IPS DF 6.9 (cell line): ENCODE measurements around the gene IDH2.

Experiments
- DNase-seq: peaks from one replicate; pipeline ENCODE4 v3.0.0-alpha.2; 2013; ENCODE audit warnings: low read depth, low spot score
- H3K27ac ChIP-seq: one replicate; pipeline ENCODE4 v1.5.1; 2013; ENCODE audit warnings: low read length, control low read depth
- H3K27me3 ChIP-seq: 2 replicates; pipeline ENCODE4 v1.6.1; 2013; ENCODE audit warnings: mild to moderate bottlenecking, low read length; ENCODE audit not compliant: control insufficient read depth, insufficient read depth
- H3K36me3 ChIP-seq: 2 replicates; pipeline ENCODE4 v1.6.1; 2013; ENCODE audit warnings: low read length; ENCODE audit not compliant: control insufficient read depth, insufficient read depth
- H3K4me1 ChIP-seq: 2 replicates; pipeline ENCODE4 v1.6.1; 2013; ENCODE audit warnings: low read length; ENCODE audit not compliant: control insufficient read depth, insufficient read depth
- H3K4me3 ChIP-seq: 2 replicates; pipeline ENCODE4 v1.5.1; 2013; ENCODE audit warnings: mild to moderate bottlenecking, low read length
- H3K9me3 ChIP-seq: 2 replicates; pipeline ENCODE4 v1.6.1; 2013; ENCODE audit warnings: low read length, inconsistent platforms; ENCODE audit not compliant: control insufficient read depth, insufficient read depth
- WGBS: extraction: QIAGEN DNeasy Blood & Tissue Kit; methylation state at CpG from one replicate; pipeline ENCODE4 v1.1.7; 2013; ENCODE audit warnings: mixed read lengths, missing lambda C conversion rate; ENCODE audit not compliant: insufficient read length, insufficient coverage; 5-methylcytosine and 5-hydroxymethylcytosine counted together

IDH2 gene

DNA sequence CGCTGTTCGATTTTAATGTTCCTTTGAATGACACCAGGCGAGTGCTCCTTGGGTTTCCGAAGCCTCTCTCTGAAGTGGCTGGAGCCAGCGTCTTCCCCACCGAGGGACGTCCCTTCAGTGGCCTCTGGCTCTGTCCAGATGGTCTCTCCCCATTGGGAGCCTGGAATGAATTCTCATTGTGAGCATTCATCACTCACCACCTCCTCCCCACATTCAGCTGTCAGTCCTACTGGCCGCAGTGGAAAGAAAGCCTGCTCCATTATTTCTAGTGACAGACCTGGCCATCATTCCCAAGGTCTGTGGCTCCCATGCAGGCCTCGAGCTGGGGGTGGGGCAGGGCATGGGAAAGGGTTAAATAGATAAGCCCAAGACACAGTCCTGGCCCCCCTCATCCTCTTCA lies 65.9 kb downstream of the IDH2 start:
- H3K27ac ChIP-seq = no peak overlapping the region
- no peak overlapping the region for H3K4me3 ChIP-seq
- WGBS = no CpG with 5 or more reads among the region's 9 CpGs
- no peak for DNase-seq
- peaks cover 10% of the 10 kb centered on the region for H3K4me1 ChIP-seq
- H3K9me3 ChIP-seq = no peaks in the 10 kb centered on the region
- no peaks in the 10 kb centered on the region for H3K27me3 ChIP-seq
- H3K36me3 ChIP-seq = no peaks in the 10 kb centered on the region

DNA sequence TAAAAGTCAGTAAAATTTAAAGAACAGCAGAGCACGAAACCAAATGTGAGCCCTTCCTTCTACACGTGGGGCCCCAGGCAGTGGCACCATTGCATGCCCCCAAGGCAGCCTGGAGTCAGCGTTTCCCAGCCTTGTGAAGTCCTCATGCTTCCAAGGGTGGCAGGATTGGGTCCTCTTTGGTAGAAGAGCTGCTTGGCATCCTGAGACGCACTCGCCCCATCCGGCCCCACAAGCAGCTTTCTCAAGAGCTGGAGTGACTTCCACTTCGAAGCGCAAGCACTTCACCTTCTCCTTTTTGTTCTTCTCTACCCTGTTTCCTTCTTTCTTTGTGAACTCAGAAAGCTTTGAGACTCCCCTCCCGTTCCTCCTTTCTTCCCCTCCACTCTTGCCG lies 66.4 kb downstream of the IDH2 start:
- H3K36me3 ChIP-seq = no peaks in the 10 kb centered on the region
- H3K27ac ChIP-seq = no peak overlapping the region
- H3K9me3 ChIP-seq = no peaks in the 10 kb centered on the region
- H3K4me3 ChIP-seq = no peak overlapping the region
- H3K27me3 ChIP-seq = no peaks in the 10 kb centered on the region
- WGBS = no CpG with 5 or more reads among the region's 10 CpGs
- DNase-seq = no peak
- H3K4me1 ChIP-seq = peaks cover 10% of the 10 kb centered on the region

DNA sequence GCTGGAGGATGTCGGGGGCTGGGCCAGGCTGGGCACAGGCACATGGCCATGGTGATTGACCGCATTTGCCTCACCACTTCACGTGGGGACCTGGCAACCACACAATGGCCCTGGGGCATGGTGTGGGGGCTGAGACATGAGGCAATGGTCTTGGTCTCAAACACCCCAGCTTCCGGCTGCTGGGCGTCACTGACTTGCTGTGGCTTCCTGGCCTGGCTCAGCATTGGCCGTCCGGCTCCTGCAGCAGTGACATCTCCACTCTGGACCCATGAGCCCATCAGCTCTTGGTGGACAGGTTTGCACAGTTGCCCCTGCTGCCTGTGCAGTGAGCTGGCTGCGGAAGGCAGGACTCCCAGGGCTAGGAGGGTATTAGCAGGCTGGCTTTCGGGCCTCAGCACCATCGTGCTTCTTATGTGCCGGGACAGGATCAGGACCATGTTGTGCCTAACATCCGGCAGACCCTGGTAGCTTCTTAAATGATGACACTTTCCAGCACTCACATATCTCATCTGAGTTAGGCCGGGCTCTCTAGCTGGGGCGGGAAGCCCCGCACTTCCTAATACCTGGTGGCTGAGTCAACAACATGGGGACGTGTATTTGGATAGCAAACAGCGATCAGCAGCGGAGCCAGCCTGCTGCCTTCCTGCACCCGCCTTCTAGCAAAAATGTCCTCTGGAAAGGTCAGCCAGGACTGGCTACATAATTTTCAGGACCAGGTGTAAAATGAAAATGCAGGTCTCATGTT lies 67.0 kb downstream of the IDH2 start:
- Histone ChIP-seq H3K27me3 (no peaks in the 10 kb centered on the region), H3K36me3 (no peaks in the 10 kb centered on the region), H3K9me3 (no peaks in the 10 kb centered on the region), H3K4me3 (no peak overlapping the region), H3K4me1 (peaks cover 10% of the 10 kb centered on the region), H3K27ac (no peak overlapping the region)
- WGBS = no CpG with 5 or more reads among the region's 19 CpGs
- no peak for DNase-seq

DNA sequence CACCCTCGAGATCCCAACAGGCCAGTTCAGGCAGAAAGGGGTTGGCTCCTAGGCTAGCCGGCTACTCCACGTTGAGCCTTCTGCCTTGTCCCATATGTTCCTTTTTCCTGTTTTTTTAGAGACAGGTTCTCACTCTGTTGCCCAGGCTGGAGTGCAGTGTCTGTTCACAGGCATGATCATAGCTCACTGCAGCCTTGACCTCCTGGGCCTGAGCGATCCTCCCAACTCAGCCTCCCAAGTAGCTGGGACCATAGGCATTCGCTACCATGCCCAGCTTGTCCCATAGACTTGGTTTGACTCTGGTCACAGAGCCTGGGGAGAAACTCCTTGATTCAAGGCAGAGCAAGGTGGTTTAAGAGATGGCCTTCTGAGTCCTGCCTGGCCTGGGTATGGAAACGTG lies 68.8 kb downstream of the IDH2 start:
- H3K9me3 ChIP-seq = no peaks in the 10 kb centered on the region
- DNase-seq = no peak
- H3K36me3 ChIP-seq = no peaks in the 10 kb centered on the region
- peaks cover 9% of the 10 kb centered on the region for H3K4me1 ChIP-seq
- H3K27ac ChIP-seq = no peak overlapping the region
- H3K4me3 ChIP-seq = no peak overlapping the region
- no peaks in the 10 kb centered on the region for H3K27me3 ChIP-seq
- no CpG with 5 or more reads among the region's 6 CpGs for WGBS
